Measurements from ENCODE around the gene MNT.

The MNT gene

GRCh38 chr17:2369039-2369438, 31.8 kb downstream of the MNT start:
- Histone ChIP-seq H3K27ac (replicated peaks) (no peak overlapping the region), H3K27me3 (ENCODE audit: insufficient read depth, poor library complexity, severe bottlenecking) (no peaks in the 10 kb centered on the region), H3K4me3 (replicated peaks; ENCODE audit: insufficient read depth, low read length) (no peak overlapping the region)
- no peak for DNase-seq (ENCODE audit: low read depth in 1 of 2, low spot score in 1 of 2)
- TF ChIP-seq REST (IDR thresholded peaks at IDR 0.05; ENCODE audit: insufficient replicate concordance, low read depth) (no peak), POLR2AphosphoS5 (IDR thresholded peaks at IDR 0.05; ENCODE audit: low read depth) (no peak), GABPA (IDR thresholded peaks at IDR 0.05; ENCODE audit: low read depth) (no peak), SPI1 (IDR thresholded peaks at IDR 0.05; ENCODE audit: borderline replicate concordance, low read depth) (no peak)
- TF ChIP-seq, protein P1, sequence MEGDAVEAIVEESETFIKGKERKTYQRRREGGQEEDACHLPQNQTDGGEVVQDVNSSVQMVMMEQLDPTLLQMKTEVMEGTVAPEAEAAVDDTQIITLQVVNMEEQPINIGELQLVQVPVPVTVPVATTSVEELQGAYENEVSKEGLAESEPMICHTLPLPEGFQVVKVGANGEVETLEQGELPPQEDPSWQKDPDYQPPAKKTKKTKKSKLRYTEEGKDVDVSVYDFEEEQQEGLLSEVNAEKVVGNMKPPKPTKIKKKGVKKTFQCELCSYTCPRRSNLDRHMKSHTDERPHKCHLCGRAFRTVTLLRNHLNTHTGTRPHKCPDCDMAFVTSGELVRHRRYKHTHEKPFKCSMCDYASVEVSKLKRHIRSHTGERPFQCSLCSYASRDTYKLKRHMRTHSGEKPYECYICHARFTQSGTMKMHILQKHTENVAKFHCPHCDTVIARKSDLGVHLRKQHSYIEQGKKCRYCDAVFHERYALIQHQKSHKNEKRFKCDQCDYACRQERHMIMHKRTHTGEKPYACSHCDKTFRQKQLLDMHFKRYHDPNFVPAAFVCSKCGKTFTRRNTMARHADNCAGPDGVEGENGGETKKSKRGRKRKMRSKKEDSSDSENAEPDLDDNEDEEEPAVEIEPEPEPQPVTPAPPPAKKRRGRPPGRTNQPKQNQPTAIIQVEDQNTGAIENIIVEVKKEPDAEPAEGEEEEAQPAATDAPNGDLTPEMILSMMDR (IDR thresholded peaks at IDR 0.05; ENCODE audit: insufficient read depth, low read length), result no peak

GRCh38 chr17:2368359-2368758, 32.5 kb downstream of the MNT start:
- TF ChIP-seq, protein P1 (IDR thresholded peaks at IDR 0.05; ENCODE audit: insufficient read depth, low read length), result no peak
- TF ChIP-seq GABPA (IDR thresholded peaks at IDR 0.05; ENCODE audit: low read depth) (no peak), SPI1 (IDR thresholded peaks at IDR 0.05; ENCODE audit: borderline replicate concordance, low read depth) (no peak), REST (IDR thresholded peaks at IDR 0.05; ENCODE audit: insufficient replicate concordance, low read depth) (no peak)
- H3K27ac ChIP-seq (replicated peaks), result no peak overlapping the region
- no peak for DNase-seq (ENCODE audit: low read depth in 1 of 2, low spot score in 1 of 2)
- H3K4me3 ChIP-seq (replicated peaks; ENCODE audit: insufficient read depth, low read length), result no peak overlapping the region
- H3K27me3 ChIP-seq (ENCODE audit: insufficient read depth, poor library complexity, severe bottlenecking), result no peaks in the 10 kb centered on the region

- TF ChIP-seq REST (IDR thresholded peaks at IDR 0.05; ENCODE audit: insufficient replicate concordance, low read depth) (no peak), POLR2AphosphoS5 (IDR thresholded peaks at IDR 0.05; ENCODE audit: low read depth) (no peak), SPI1 (IDR thresholded peaks at IDR 0.05; ENCODE audit: borderline replicate concordance, low read depth) (no peak), GABPA (IDR thresholded peaks at IDR 0.05; ENCODE audit: low read depth) (no peak)
- TF ChIP-seq, protein P1 (IDR thresholded peaks at IDR 0.05; ENCODE audit: insufficient read depth, low read length), result no peak
- H3K27ac ChIP-seq (replicated peaks), result no peak overlapping the region
- no peaks in the 10 kb centered on the region for H3K27me3 ChIP-seq (ENCODE audit: insufficient read depth, poor library complexity, severe bottlenecking)
- DNase-seq (ENCODE audit: low read depth in 1 of 2, low spot score in 1 of 2), result no peak
- H3K4me3 ChIP-seq (replicated peaks; ENCODE audit: insufficient read depth, low read length), result no peak overlapping the region
These were observed 33.9 kb downstream of the MNT start for GRCh38 chr17:2366747-2367494.
